ENCODE results near the gene LYRM4.

Gene LYRM4

GRCh38 chr6:5091210-5092069 lies 169.3 kb downstream of the LYRM4 start:
- DNase-seq: no peak

DNA sequence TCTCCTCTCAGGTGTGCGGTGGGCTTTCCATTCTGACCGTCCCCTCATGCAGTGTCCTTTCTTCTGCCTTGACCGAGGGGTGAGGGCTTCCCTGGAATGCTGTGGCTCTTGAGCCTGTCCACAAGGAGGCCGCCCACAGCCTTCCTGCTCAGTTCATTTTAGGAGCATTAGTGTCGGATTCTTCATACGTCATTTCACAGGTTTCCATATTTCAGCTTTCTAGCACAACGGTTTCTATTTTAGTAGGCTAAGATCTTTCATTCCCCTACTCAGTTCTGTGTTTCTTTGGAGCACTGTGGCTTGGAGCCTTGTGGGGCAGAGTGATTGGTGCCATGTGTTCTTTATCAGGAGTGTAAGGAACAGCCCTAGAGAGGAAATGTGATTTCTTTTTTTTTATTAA lies 170.1 kb downstream of the LYRM4 start:
- DNase-seq: no peak

DNA sequence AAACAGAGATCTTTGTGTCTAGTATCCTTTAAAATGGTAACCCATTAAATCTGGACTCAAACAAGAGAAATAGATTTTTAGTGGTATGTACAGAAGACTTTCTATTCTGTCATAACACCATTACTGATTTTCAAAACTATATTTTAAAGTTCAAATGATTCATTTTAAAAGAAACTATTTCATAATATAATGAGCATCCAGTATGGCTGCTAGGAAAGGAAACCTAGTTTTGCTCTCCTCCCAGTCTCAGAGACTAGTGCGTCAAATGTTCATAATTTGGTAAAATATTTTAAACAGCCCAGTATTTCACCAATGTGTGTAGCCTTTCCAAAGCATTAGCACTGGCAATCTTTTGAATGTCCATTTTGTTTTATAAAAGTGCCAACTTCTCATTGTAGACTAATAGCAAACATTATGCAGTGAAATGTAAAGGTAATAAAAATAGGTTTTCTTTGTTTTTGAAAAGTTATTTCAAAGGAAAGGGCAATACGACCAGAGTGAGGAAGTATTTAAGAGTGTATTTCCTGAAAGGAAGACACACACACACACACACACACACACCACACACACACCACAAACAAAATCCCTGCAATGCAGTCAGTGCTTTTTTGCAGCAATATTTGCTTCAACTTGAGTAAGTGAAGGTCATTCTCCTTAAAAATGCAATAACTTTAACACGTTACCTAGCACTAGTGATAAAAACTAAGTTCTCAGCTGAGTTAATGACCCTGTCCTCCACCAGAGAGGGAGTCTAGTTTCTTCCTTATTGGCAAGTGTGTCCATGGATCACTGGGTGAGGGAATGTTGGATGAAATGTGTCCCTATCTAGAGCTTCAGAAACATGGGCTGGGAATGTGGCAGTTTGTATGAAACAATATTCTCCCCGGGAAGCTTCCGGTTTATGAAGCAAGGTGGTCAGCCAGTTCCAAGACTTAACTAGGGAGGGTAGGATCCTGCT lies 171.0 kb downstream of the LYRM4 start:
- DNase-seq: no peak

DNA sequence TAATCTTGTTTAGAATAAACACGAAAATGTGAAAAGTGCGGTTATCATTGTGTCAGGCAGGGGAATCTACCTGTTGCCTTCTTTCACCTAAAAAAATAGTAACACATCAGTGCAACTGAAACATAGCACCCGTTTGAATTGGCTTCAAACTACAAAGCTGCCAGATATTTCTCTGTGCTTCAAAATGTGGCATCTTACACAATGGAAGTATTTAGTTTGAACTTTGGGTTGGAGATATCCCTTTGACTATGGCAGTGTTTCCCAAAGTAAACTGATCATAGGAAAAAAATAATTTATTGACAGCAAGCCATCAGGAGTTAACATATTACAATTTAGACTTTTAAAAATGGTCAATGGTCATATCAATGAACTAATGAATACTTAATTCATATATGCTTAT lies 172.0 kb downstream of the LYRM4 start:
- no peak for DNase-seq

GRCh38 chr6:5087389-5087788 lies 173.4 kb downstream of the LYRM4 start:
- DNase-seq: no peak

- no peak for DNase-seq
These were observed 174.4 kb downstream of the LYRM4 start for GRCh38 chr6:5086294-5086890.

GRCh38 chr6:5085648-5086293 lies 175.0 kb downstream of the LYRM4 start:
- no peak for DNase-seq

GRCh38 chr6:5084781-5085647 lies 175.7 kb downstream of the LYRM4 start, which contains the start of gene PPP1R3G:
PPP1R3G (plus strand) TSS chr6:5085341; CDS start chr6:5085486, 145 bp downstream.
- DNase-seq: no peak

DNA sequence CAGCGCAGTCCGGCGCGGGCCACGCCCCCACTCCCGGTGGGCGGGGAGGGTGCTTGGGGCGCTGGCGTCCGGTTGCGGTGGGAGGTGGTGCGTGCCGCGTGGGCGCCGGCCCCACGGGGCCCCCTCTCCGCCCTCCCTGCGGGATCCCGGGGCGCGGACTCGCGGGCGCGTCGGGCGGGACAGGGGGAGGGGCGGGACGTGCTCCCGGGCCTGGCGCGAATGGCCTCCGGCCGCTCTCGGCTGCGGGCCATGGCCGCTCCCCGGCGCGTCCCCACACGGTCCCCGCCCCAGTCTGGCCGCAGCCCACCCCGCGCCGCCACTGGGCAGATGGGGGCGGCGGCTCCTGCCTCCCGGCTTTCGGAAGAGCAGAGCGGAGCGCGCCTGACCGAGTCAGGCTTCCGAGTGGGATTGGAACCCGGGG lies 176.4 kb downstream of the LYRM4 start:
- no peak for DNase-seq

- no peak for DNase-seq
These were observed 176.9 kb downstream of the LYRM4 start for GRCh38 chr6:5083813-5084359.

DNA sequence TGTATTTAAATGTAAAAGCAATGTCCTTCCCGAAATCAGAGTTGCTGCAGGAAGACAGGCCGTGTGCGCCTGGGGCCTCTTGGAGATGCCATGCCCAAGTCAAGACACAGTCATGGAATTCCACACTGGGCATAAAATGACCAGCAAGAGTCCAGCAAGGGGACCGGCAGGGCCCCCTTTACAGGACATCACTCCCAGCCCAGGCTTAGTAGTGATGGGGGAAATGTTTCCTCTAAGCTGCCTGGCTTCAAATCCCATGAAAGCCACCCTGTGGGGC lies 177.5 kb downstream of the LYRM4 start:
- no peak for DNase-seq

DNA sequence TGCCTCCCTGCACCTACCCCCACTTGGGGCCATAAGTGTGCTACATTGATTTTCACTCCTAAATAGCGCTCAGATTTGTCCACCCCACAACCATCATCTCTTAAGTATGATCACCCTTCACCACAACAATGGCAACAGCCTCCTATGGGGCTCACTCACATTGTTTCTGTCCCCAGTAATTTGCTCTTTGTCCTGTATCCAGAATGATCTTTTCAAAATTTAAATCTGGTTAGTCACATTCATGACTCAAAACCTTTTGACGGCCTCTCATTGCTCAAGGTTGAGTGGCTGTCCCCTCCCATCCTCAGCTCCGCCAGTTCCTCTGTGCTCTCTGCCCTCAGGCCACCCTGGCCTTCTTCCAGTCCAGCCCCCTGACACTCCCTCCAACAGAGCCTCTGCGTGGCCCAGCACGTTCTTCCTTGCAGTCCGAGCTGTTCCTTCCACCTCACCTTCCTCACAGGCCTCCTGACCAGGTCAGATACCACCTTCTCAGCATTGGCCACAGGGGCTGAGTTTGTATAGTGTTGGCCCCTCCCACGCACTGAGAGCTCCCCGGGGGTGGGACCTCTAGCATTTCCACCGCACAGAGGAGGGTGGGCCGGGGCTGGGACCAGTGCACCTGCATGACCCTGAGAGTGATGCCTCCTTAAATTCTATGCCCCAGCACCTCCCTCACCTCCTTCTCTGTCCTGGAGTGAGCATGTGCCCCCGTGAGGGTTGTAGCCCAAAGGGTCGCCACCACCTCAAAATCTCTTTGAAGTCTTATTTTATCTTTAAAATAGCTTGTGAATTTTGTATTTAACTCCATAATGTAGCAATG lies 178.1 kb downstream of the LYRM4 start:
- no peak for DNase-seq

DNA sequence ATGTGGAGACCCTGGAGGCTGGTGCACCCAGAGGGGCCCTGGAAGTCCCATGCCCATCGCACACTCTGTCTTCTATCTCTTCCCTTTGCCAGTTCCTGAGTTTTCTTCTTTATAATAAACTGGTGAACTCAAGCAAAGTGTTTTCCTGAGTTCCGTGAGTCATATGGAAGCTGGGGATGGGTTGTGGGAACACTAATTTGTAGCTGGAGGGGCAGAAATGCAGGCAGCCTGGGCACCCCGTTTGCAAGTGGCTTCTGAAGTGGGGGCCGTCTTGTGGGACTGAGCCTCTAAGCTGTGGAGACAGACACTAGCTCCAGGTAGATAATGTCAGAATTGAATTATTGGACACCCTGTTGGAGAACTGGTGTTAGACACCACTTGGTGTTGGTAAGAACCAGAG lies 178.8 kb downstream of the LYRM4 start:
- DNase-seq: no peak

GRCh38 chr6:5081182-5081581 lies 179.6 kb downstream of the LYRM4 start:
- DNase-seq: no peak

- DNase-seq: no peak
These were observed 180.2 kb downstream of the LYRM4 start for GRCh38 chr6:5080574-5080973.

DNA sequence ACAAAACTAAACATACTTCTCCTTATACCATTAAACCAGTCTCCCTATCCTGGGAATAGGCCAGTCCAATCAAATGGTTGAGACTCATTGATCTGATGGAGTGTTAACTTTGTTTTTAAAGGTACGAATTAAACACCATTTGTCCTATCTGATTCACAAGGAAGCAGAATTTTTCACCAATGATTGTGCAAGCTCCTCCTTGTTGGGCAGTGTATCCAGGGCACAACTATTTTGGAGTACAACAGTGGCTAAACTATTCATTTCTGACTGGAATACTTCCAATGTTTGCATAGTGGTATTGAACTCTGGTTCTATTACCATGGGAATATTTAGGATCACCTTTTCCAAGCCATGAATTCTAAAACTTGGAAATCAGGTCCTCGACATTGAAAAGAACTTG lies 181.1 kb downstream of the LYRM4 start:
- DNase-seq: no peak

DNA sequence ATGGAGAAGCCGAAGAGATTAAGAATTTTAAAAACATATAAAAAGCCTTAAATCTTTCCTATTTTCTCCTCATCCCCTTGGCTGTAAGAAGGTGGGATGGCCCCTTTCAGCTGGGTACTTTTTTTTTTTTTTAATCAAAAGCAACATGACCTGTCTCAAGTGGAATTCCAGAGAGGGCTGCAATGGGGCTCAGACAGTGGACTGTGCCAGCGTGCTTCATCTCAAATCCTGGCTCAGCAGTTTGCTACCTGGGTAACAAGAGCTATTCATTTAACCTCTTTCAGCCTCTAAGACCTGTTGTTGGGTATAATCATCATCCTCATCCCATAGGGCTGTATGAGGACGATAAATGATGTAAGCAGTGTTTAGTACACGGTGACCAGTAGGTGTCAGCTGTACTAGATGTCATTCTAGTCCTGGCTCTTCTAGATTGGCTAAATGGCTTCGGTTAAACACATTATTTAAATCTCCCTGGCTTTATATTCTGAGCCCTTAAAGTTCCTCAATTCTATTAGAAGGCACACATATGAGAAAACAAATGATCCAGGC lies 182.6 kb downstream of the LYRM4 start:
- no peak for DNase-seq

GRCh38 chr6:5076931-5077330 lies 183.8 kb downstream of the LYRM4 start:
- no peak for DNase-seq

GRCh38 chr6:5073992-5074391 lies 186.8 kb downstream of the LYRM4 start:
- no peak for DNase-seq

DNA sequence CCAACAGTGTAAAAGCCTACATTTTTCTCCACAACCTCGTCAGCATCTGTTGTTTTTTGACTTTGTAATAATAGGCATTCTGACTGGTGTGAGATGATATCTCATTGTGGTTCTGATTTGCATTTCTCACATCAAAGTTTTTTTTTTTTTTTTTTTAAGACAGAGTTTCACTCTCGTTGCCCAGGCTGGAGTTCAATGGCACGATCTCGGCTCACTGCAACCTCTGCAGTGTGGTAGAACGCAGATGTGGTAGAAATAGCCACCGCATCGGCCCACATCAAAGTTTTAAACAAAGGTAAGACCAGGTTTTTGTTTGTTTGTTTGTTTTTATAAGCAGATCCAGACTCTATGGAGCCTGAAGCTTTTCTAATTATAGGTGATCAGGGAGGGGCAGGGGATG lies 188.3 kb downstream of the LYRM4 start:
- no peak for DNase-seq

DNA sequence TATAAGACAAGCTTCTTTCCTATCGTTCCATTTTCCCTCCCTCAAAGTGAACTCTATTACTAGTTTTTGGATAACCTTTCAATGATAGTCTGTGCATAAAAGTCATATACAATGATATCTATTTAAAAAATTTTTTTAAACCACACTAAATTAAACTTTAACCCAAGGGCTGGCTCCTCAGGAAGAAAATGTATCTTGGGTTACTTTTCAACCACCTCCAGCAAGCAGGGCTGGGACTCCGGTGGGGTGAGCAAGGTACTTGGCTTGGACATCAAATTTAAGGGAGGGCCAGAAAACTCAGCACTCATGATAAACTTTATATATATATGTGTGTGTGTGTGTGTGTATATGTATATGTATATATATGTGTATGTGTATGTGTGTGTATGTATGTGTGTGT lies 189.5 kb downstream of the LYRM4 start:
- no peak for DNase-seq

Data from NCI-H446 treated with DMSO at 0.1 percent for 48 hours (cell line).